GM18861 (cell line): Measurements from ENCODE around the gene TMEM252.

Experiments
- ATAC-seq: cut with Tn5 transposase; IDR thresholded peaks from one replicate; pipeline ENCODE4 v1.9.1; 2021; ENCODE audit not compliant: unreplicated experiment

TMEM252 gene

GRCh38 chr9:68545033-68545705, 4.5 kb upstream of the TMEM252 start:
- ATAC-seq: no peak

- no peak for ATAC-seq
Observed at GRCh38 chr9:68541568-68541967, 885 bp upstream of the TMEM252 start.

DNA sequence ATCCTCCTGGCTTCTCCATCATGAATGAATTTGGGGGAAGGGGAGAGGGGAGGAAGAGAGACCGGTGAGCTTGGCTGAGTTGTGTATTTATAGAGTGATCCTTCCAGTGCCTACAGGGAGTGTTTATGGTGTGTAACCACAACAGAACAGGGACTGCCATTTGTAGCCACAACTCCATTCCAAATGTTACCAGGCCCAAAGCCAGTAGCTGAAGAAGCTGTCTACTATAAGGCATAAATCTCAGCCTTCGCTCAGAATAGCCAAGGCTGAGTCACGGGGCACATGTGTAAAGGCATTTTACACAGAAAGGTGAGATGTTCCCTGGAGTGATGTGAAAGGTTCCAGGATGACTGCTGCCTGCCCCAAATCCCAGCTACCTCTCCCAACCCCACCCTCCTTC, 2.5 kb downstream of the TMEM252 start:
- ATAC-seq: no peak

DNA sequence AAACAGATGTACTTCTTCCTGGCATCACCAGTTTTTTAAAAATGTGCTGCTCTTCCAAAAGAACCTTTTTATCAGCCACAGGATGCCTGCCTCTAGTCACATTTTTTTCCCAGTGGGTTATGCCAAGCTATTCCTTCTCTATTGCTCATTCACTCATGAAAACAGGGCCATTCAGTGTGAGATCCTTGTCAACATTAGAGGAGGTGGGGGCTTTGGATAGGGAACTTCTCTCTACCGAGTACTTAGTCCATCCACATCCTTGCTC, 3.1 kb downstream of the TMEM252 start:
- no peak for ATAC-seq

GRCh38 chr9:68536876-68537615, 3.6 kb downstream of the TMEM252 start:
- ATAC-seq: no peak

GRCh38 chr9:68533678-68534077, 7.0 kb downstream of the TMEM252 start:
- ATAC-seq: no peak

GRCh38 chr9:68532131-68532530, 8.6 kb downstream of the TMEM252 start:
- no peak for ATAC-seq

DNA sequence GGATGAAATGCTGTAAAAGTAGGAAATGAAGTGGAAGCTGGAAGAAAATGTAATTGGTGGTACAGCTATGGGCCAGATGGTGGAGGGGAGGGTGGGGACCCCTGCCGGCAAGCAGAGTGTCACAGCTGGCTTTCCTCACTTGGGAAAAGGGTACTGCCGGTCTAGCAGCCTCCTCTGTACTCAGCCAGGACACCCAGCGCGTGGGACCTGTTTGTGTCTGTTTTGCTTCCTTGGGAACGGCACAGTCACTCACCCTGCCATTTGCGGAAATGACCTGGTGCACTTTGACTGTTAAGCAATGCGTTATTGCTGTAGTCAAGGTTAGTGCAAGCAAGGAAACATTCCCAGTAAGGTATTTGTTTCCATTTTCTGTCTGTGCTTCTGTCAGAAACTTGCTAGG, 10.1 kb downstream of the TMEM252 start:
- ATAC-seq: no peak

GRCh38 chr9:68523367-68523936, 17.2 kb downstream of the TMEM252 start:
- no peak for ATAC-seq

DNA sequence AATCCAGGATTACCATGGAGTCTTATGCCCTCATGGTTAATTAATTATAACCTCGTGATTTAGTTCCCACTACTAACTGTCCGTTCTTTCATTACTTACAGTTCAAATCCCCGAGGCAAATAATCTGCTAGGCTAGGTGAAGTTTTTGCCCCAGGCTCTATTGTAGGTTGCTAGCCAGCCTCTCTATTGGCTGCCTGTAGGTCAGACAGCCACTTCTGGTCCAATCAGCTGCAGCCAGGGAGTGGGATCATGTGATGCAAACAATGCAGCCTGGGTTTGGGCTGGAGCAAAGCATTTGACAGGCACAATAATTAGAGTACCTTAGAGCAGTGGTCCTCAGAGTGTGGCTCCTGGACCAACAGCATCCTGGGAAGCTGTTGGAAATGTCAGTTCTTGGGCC, 17.7 kb downstream of the TMEM252 start:
- no peak for ATAC-seq

GRCh38 chr9:68522131-68522530, 18.6 kb downstream of the TMEM252 start:
- ATAC-seq: no peak

DNA sequence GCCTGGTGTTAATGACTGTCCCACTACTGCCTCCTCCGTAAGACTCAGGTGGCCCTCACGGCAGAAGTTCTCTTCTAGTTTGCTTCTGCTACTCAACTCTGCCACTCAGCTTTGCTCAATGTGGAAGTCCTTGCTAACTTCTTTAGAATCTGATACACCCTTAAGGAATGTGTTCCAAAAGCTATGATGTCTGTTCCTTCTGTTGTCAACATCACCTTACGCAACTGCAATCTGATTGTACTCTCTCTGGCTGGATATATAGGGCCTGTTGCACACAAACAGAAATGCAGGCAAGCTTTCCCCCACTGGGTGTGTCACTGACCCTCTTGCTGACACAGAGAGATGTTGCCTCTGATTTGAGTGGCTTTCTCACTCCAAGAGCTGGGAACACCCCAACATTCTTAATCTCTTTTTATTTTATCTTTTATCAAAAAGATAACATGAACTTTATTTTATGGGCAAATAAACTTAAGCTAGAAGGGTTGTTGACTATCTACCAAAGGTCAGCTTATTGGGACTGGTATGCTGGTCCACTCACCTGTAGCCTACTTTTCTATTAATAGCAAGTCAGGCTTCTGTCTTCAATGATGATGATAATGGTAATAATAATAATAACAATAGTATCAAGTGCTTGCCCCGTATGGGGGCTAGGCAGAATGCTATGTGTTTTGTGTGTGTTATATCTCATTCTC, 25.2 kb downstream of the TMEM252 start:
- ATAC-seq: no peak

DNA sequence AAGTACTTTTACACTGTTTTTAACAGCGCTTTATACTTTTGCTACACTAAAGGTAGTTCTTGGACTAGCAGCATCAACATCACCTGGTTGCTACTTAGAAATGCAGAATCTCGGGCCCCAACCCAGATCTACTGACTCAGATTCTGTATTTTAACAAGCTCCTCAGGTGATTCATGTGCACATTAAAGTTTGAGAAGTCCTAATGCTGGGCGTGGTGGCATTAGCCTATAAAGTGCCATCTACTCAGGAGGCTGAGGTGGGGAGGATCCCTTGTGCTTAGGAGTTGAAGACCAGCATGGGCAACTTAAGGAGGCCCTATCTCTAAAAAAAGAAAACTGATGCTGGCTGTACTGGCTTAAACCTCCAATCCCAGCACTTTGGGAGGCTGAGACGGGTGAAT, 26.7 kb downstream of the TMEM252 start:
- ATAC-seq: no peak

- ATAC-seq: no peak
Observed at GRCh38 chr9:68513385-68513784, 27.3 kb downstream of the TMEM252 start.

- no peak for ATAC-seq
Observed at GRCh38 chr9:68509689-68510088, 31.0 kb downstream of the TMEM252 start.

- ATAC-seq: no peak
Observed at GRCh38 chr9:68508547-68508946, 32.1 kb downstream of the TMEM252 start.

DNA sequence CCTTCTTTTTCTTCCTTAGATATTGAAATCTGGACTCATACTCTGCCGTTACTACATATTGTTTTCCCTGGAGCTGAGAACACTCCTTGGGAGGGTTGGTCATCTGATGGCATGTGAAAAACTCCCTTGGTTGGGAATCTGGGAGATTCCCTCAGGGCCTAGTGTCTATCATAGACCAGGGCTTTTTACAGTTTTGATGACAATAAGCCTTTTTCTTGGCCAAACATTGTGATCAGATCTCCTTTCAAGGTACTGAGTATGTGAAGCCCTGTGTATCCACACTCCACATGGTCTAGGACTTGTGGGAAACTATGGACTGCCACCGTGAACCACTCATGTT, 32.9 kb downstream of the TMEM252 start:
- ATAC-seq: no peak

DNA sequence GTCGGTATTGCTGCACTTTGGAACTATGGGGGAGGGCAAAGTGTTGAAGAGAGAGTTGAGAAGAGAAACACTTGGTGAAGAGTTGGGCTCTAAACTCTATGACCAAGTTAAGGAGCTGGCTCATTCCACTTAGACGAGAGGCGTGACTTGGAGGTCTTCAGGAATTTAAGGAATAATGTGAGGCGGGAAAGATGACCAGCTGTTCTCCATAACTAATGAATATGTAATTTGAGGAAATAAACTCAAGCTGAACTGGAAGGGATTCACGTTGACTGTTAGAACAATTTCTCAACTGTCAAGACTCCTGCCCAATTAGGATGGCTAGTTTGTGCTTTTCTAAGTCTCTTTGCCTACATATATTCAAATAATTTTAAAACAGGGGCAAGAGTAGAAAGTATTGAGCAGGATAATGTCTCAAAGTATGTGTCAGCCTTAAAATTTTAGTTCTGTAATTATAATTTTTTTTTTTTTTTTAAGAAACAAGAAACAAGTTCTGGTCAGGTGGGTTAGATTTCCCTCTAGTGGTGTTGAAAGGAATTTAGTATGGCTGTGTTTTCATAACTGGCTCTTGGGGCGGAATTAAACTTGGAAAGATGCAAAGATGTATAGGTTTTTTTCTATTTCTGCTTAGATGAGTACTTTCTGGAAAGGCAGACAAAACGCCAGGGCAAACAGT, 33.4 kb downstream of the TMEM252 start:
- no peak for ATAC-seq

- no peak for ATAC-seq
Observed at GRCh38 chr9:68506551-68506950, 34.1 kb downstream of the TMEM252 start.

DNA sequence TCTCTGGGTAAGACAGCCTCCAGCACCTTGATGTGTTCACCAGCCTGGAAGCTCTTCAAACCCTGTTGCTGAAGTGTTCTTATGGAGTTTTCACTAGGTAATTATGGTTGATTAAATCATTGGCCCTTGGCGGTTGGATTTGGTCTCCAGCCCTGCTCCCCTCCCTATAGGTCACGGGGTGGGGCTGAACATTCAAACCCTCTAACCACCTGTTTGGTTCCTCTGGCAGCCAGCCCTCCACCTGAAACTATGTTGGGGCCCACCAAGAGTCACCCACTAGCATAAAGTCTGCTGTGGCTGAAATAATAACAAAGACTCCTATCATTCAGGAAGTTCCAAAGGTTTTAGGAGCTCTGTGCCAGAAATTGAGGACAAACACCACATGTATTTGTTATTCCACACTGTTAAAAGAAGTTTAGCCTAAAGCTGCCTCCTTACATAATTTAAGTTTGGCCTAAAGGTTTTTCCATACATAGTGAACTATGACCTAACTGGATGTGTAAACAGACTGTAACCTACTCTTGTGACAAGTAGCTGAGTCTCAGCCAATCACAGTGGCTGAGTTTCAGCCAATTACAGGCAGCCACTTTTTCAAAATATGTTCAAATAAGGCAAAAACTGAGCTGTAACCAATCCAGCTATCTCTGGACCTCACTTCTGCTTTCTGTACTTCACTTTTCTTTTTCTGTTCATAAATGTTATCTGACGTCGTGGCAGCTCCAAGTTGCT, 34.8 kb downstream of the TMEM252 start:
- no peak for ATAC-seq

GRCh38 chr9:68502279-68502678, 38.4 kb downstream of the TMEM252 start:
- no peak for ATAC-seq
